NK-92 treated with Interleukin-12 subunit alpha and Interleukin-12 subunit beta, amount 100 ng/mL, for 24 hours (cell line): ENCODE data around the gene TRAF3.

ENCODE experiments used
- DNase-seq: peaks from one replicate; lab custom pipeline; 2025; lab: John Stamatoyannopoulos, UW

TRAF3 gene

GRCh38 chr14:102776761-102777710 lies at the start of gene TRAF3:
TSS of gene TRAF3 (plus strand) at chr14:102777449. CDS start at chr14:102870202, 92,753 bp downstream.
- peak; percentile 73 for DNase-seq

- no peak for DNase-seq
Measured at GRCh38 chr14:102728501-102728900, 48.7 kb upstream of the TRAF3 start.

GRCh38 chr14:102729268-102729667 lies 48.0 kb upstream of the TRAF3 start:
- no peak for DNase-seq

- no peak for DNase-seq
Measured at GRCh38 chr14:102729825-102730224, 47.4 kb upstream of the TRAF3 start.

GRCh38 chr14:102731101-102731870 lies 46.0 kb upstream of the TRAF3 start:
- no peak for DNase-seq

GRCh38 chr14:102731871-102732800 lies 45.1 kb upstream of the TRAF3 start:
- DNase-seq = no peak

- no peak for DNase-seq
Measured at GRCh38 chr14:102732924-102733323, 44.3 kb upstream of the TRAF3 start.

- DNase-seq = no peak
Measured at GRCh38 chr14:102733326-102733725, 43.9 kb upstream of the TRAF3 start.

GRCh38 chr14:102734436-102734835 lies 42.8 kb upstream of the TRAF3 start:
- no peak for DNase-seq

- no peak for DNase-seq
Measured at GRCh38 chr14:102736956-102737355, 40.3 kb upstream of the TRAF3 start.

GRCh38 chr14:102737402-102738372 lies 39.6 kb upstream of the TRAF3 start:
- no peak for DNase-seq

- no peak for DNase-seq
Measured at GRCh38 chr14:102738373-102739189, 38.7 kb upstream of the TRAF3 start.

- no peak for DNase-seq
Measured at GRCh38 chr14:102739190-102739469, 38.1 kb upstream of the TRAF3 start.

GRCh38 chr14:102746634-102747438 lies 30.4 kb upstream of the TRAF3 start:
- no peak for DNase-seq

GRCh38 chr14:102748806-102749205 lies 28.4 kb upstream of the TRAF3 start:
- DNase-seq = no peak

GRCh38 chr14:102749393-102750305 lies 27.6 kb upstream of the TRAF3 start:
- no peak for DNase-seq

- no peak for DNase-seq
Measured at GRCh38 chr14:102750376-102750775, 26.9 kb upstream of the TRAF3 start.

- no peak for DNase-seq
Measured at GRCh38 chr14:102751088-102751487, 26.2 kb upstream of the TRAF3 start.
